EL (cell line): ENCODE results near the gene UGT3A2.

Experiments used
- DNase-seq: peaks from one replicate; pipeline ENCODE4 v3.0.0-alpha.2; 2016

The UGT3A2 gene

DNA sequence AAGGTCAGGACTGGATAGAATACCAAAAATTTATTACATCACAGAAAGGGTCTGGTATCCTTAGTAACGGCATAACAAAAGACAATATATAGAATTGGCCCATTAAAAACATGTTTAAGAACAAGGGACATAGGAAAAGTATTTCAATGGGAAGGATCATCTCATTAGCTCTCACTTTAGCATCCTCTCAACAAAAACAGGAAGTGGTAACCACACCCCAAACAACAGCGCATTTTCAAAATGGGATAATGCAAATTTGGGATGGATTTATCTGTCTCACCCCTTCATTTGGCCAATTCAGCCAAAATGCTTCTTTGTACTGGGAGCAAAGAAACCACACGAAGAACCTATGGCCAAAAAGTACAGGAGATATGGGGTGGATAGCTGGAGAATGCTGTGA, 65.7 kb downstream of the UGT3A2 start:
- DNase-seq: no peak

GRCh38 chr5:35999547-35999946, 67.1 kb downstream of the UGT3A2 start:
- DNase-seq: no peak

- no peak for DNase-seq
These were observed 70.6 kb downstream of the UGT3A2 start for GRCh38 chr5:35996076-35996475.

- no peak for DNase-seq
These were observed 75.6 kb downstream of the UGT3A2 start, which contains the start of gene UGT3A1 for GRCh38 chr5:35990941-35991611. Gene UGT3A1, minus strand, starts transcription at chr5:35991390. Its CDS starts 150 bp downstream, at chr5:35991240.

- DNase-seq: no peak
These were observed 76.2 kb downstream of the UGT3A2 start for GRCh38 chr5:35990520-35990919.

DNA sequence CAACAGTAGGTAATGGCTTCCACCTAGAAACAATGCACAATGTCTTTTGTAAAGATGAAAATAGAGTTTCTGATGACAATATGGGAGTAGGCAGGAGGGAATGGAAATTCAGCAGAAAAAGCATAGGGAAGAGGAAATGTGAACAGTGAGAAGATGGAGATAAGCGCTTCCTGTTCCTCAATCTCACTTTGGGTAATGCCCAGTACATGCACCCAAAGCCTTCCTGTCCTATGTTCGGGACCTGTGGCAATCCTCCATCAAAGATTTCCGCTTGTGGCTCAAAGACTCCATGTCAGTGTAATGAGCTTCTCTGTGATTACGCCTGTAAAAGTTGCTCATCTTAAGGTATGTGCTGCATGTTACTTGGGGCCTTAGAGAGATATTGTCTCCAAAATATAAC, 78.2 kb downstream of the UGT3A2 start:
- no peak for DNase-seq

GRCh38 chr5:35987776-35988175, 78.9 kb downstream of the UGT3A2 start:
- no peak for DNase-seq
